ENCODE results near the gene BTN2A1. TPM values are rescaled to one million over a fixed set of nuclear protein-coding genes. Genes with fewer than 3 reads are reported as not detected.
"Not testable (repeated sequence)": the region's sequence is repeated elsewhere in the genome, so short reads cannot be mapped to it uniquely, and the experiment has no call there.

Gene BTN2A1
- polyA plus RNA-seq = 10 to 100 TPM in 1 of 3 donors, 1 to 10 TPM in 2; 7.9 to 13.3 (median 9.8) TPM

DNA sequence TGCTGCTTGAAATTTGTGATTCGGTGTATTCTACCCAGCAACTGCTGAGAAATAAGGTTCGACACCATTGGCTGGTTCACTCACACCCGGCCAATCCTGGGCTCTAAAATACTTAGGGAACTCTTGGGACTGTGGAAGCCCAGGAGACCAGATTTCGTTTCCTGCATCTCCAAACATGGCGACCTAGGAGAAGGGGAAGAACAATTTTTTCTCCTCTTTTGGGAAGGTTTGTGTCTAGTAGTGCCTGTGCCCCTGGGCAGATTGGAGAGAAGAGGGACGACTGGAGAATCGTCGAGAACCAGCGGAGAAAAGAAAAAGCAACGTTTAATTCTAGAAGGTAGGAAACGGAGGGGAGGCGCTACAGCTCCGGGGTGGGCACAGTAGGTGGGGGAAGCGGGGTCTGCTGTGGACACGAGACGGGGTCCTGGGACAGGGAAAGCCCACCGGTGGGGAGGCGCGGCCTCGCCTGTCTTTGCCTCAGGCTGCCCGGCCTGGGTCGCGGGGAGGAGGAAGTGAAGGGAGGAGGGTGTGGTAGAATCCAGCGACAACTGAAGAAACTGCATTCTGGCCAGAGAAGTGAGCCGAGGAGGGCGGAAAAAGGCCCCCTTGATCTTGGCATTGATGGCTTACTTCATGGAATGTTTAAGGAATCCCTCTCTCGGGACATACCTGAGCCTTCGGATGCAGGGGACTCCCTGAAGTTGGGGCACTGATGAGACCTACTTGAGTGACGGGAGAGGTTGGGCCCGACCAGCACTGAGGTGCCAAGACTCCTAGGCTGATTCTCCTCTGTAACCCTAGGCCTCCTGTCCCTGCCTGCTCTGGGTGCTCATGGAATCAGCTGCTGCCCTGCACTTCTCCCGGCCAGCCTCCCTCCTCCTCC lies at the start of gene BTN2A1:
Gene BTN2A1, plus strand, starts transcription at position 150 of the 883 bp plus-strand sequence. Its CDS starts 682 bp downstream, at position 832.
- 0% methylated on average over 31 of the region's 31 CpGs for WGBS, 3 donors
- H3K27ac ChIP-seq (ENCODE audit: low read depth, low read length) = peak within 1 kb of the TSS; percentile 42

GRCh38 chr6:26408828-26409730 lies 48.7 kb upstream of the BTN2A1 start:
- 92 to 95% (median 94%) methylated on average over 10 of the region's 10 CpGs for WGBS, 3 donors
- no peak overlapping the region for H3K27ac ChIP-seq (ENCODE audit: low read depth, low read length)

DNA sequence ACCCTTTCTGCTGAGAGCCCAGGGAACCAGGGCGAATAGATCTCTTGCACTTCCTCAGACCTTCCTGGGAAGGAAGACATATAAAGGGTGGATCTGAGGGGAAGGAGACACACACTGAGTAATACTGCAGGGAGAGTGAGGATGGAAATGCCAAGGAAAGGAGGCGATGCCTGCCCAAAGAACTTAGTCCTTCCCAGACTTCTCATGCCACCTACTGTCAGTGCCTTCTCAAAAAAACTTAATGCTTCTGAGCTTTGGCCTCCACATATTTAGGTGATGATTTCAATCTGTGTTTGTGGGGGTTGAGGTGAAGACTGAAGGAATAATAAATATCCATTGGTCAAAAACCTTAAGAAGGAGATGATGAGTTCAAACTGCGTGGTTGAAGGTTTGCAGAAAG lies 46.0 kb upstream of the BTN2A1 start:
- H3K27ac ChIP-seq (ENCODE audit: low read depth, low read length) = no peak overlapping the region
- 96 to 97% (median 96%) methylated on average over 3 of the region's 3 CpGs for WGBS, 3 donors

DNA sequence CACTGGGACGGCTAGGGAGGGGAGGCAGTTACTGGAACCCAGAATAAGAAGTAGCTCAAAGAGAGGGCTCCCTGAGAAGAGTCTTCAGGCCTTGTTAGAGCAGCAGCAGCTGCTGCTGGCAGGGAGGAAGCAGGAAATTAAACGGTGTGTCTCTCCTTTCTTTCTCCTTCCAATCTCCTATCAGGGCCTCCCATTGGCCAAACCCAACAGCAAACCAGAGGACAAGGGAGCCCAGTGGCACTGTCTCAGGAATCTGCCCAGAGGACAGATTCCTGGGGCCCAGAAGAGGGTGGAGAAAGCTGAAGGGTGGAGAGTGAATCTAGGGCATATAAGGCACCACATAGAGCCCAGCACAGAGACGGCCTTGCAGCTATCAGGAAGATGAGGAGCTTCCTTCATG lies 45.5 kb upstream of the BTN2A1 start:
- H3K27ac ChIP-seq (ENCODE audit: low read depth, low read length) = no peak overlapping the region
- WGBS, 3 donors = 69 to 75% (median 70%) methylated on average over 3 of the region's 3 CpGs

DNA sequence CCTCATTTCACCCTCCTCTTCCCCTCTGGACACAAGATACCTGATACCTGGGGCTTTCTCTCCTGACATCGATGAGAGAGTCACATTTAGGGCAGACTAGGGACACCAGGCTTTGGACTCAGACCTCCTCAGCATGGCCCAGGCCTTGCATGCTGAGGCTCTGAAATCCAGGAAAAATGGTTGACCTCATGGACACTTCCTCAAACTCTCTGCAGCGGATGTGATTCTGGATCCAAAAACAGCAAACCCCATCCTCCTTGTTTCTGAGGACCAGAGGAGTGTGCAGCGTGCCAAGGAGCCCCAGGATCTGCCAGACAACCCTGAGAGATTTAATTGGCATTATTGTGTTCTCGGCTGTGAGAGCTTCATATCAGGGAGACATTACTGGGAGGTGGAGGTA lies 44.8 kb upstream of the BTN2A1 start:
- no peak overlapping the region for H3K27ac ChIP-seq (ENCODE audit: low read depth, low read length)
- WGBS, 3 donors = 88 to 94% (median 90%) methylated on average over 4 of the region's 4 CpGs

DNA sequence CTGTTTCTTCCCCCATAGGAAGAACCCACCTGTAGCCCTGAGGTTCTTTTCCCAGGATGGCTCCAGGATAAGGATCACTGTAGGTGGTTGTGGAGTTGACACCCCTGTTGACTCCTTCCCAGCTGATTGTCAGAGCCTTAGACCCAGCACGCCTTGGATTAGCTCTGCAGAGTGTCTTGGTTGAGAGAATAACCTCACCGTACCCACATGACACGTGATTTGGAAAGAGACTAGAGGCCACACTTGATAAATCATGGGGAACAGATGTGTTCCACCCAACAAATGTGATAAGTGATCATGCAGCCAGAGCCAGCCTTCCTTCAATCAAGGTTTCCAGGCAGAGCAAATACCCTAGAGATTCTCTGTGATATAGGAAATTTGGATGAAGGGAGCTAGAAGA lies 43.5 kb upstream of the BTN2A1 start:
- 81 to 88% (median 87%) methylated on average over 3 of the region's 3 CpGs for WGBS, 3 donors
- no peak overlapping the region for H3K27ac ChIP-seq (ENCODE audit: low read depth, low read length)

DNA sequence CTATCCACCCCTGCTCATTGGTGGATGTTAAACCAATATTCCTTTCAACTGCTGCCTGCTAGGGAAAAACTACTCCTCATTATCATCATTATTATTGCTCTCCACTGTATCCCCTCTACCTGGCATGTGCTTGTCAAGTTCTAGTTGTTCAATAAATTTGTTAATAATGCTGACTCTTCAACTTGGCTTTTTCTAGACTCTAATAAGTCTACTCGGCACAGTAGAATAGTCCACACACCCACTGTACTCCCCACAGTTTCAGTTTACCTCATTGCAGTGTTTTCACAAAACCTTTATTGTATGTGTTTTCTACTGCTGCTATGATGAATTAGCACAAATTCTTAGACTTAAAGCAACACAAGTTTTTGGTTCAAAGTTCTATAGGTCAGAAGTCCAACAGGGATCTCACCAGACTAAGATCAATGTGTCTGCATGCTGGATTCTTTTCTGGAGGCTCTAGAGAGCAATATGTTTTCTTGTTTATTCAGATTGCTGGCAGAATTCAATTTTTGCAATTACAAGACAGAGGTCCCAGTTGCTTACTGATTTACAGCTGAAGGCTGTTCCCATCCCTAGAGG lies 42.6 kb upstream of the BTN2A1 start:
- 67 to 87% (median 81%) methylated on average over 1 of the region's 1 CpG for WGBS, 3 donors

DNA sequence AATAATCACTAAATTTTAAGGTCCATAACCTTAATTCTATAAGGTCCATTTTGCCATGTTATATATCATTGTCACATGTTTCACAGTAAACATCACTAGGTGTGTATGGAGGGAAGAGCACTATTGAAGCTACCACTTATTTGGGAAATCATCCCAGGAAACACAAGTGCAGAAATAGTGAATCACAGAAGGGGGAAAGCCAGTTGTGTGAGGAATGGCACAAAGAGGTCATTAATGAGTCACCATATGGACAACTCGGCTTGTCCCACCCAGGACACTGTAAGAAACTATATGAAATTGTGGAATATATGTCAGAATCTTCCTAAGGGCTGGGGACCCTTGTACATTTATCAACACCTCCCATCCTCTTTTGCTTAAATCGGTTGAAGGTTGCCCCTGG lies 42.0 kb upstream of the BTN2A1 start:
- WGBS, 3 donors = 66 to 91% (median 85%) methylated on average over 2 of the region's 2 CpGs

More for the DNA sequence above, 42.6 kb upstream of the BTN2A1 start:
- no peak overlapping the region for H3K27ac ChIP-seq (ENCODE audit: low read depth, low read length)

DNA sequence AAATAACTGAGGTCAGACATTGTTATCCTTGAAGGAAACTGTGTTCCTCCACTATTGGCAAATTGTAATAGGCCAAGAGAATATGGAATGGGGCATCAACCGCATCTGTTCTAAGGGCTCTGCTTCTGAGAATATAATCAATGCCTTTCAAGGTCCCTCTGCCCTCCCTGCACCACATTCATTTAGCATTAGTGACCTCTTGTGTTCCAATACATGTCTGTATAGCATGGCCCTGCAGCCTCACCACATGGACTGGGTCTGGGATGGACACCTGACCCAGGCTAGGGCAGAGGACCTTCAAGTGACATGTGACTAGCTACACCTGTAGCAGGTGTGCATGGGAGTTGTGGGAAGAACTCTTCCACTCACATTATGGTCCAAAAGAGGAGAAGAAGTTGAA lies 41.5 kb upstream of the BTN2A1 start:
- no peak overlapping the region for H3K27ac ChIP-seq (ENCODE audit: low read depth, low read length)
- 61 to 98% (median 74%) methylated on average over 1 of the region's 1 CpG for WGBS, 3 donors

More for the DNA sequence above, 42.0 kb upstream of the BTN2A1 start:
- no peak overlapping the region for H3K27ac ChIP-seq (ENCODE audit: low read depth, low read length)

DNA sequence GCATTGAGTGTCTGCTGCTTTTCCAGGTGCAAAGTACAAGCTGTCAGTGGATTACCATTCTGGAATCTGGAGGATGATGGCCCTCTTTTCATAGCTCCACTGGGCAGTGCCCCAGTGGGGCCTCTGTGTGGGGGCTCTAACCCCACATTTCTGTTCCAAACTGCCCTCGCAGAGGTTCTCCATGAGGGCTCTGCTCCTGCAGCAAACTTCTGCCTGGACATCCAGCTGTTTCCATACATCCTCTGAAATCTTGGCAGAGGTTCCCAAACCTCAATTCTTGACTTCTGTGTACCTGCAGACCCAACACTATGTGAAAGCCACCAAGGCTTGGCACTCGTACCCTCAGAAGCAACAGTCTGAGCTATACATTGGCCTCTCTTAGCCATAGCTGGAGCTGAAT lies 39.7 kb upstream of the BTN2A1 start:
- 95 to 100% (median 99%) methylated on average over 2 of the region's 2 CpGs for WGBS, 3 donors

GRCh38 chr6:26418795-26419194 lies 39.0 kb upstream of the BTN2A1 start:
- WGBS, 3 donors = 93 to 99% (median 95%) methylated on average over 3 of the region's 3 CpGs
- H3K27ac ChIP-seq (ENCODE audit: low read depth, low read length) = not testable (repeated sequence)

More for the DNA sequence above, 39.7 kb upstream of the BTN2A1 start:
- H3K27ac ChIP-seq (ENCODE audit: low read depth, low read length) = not testable (repeated sequence)

DNA sequence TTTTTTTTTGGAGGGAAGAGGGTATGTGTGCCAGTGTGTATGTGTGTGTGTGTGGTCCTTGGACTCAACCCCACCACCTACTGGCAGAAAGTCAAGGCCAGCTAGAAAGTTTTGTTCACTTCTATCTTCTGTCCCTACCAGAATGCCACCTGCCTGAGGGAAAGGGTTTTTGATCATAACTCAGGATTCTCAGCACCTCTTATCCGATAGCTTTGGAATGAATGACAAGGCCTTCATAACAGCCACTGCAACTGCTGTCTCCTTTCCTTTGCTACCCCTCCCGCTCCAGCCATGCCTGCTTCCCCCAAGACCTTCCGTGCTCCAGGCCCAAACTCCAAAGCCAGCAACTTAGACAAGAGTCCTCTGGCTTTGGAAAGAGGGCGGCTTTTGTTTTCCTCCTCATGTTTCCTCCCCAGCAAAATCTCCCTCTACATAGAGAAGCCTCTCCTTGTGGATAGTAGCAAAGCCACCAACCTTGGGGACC lies 37.0 kb upstream of the BTN2A1 start:
- peak overlapping the region; percentile 45 for H3K27ac ChIP-seq (ENCODE audit: low read depth, low read length)
- 26 to 48% (median 33%) methylated on average over 4 of the region's 4 CpGs for WGBS, 3 donors

GRCh38 chr6:26421259-26422144 lies 36.3 kb upstream of the BTN2A1 start:
- peak overlapping the region; percentile 42 for H3K27ac ChIP-seq (ENCODE audit: low read depth, low read length)
- WGBS, 3 donors = 0 to 1% (median 1%) methylated on average over 31 of the region's 31 CpGs

- WGBS, 3 donors = 87 to 92% (median 89%) methylated on average over 3 of the region's 3 CpGs
Observed at GRCh38 chr6:26422329-26422728, 35.4 kb upstream of the BTN2A1 start.

GRCh38 chr6:26426691-26427450 lies 30.9 kb upstream of the BTN2A1 start:
- WGBS, 3 donors = 94 to 96% (median 95%) methylated on average over 5 of the region's 5 CpGs

More at GRCh38 chr6:26422329-26422728, 35.4 kb upstream of the BTN2A1 start:
- H3K27ac ChIP-seq (ENCODE audit: low read depth, low read length) = no peak overlapping the region

GRCh38 chr6:26427451-26427809 lies 30.3 kb upstream of the BTN2A1 start:
- no peak overlapping the region for H3K27ac ChIP-seq (ENCODE audit: low read depth, low read length)
- WGBS, 3 donors = 90 to 98% (median 90%) methylated on average over 3 of the region's 3 CpGs

More at GRCh38 chr6:26426691-26427450, 30.9 kb upstream of the BTN2A1 start:
- H3K27ac ChIP-seq (ENCODE audit: low read depth, low read length) = no peak overlapping the region

- 83 to 97% (median 91%) methylated on average over 2 of the region's 2 CpGs for WGBS, 3 donors
- H3K27ac ChIP-seq (ENCODE audit: low read depth, low read length) = no peak overlapping the region
Observed at GRCh38 chr6:26428206-26428605, 29.5 kb upstream of the BTN2A1 start.
